ENCODE data around the gene SLC26A8. TPM values are rescaled to one million over a fixed set of nuclear protein-coding genes. Genes with fewer than 3 reads are reported as not detected.

SLC26A8 gene
- total and polyA plus RNA-seq, 2 of the 13 experiments (the other 11 are each of a cell fraction or from before 2014, with no cell fraction given), result 0.46 TPM; not detected in 1

GRCh38 chr6:36027501-36028087 lies 3.2 kb upstream of the SLC26A8 start, which contains the start of gene MAPK14 (continued):
- TF ChIP-seq AHDC1 (CRISPR knock-in tag; IDR thresholded peaks at IDR 0.05; ENCODE audit: borderline replicate concordance), result peak; percentile 76; the same call in 1 of the 2 replicates
- TF ChIP-seq ZSCAN29 (CRISPR knock-in tag; conservative IDR thresholded peaks at IDR 0.05), result peak; percentile 65; the same call in 1 of the 2 replicates
- no peak for TF ChIP-seq ZNF260 (CRISPR knock-in tag; IDR thresholded peaks at IDR 0.05; ENCODE audit: borderline replicate concordance, low read depth)
- TF ChIP-seq TCF12 (IDR thresholded peaks at IDR 0.05), result no peak
- no peak for TF ChIP-seq TCF12 (CRISPR knock-in tag; IDR thresholded peaks at IDR 0.05)
- TF ChIP-seq HNRNPUL1 (IDR thresholded peaks at IDR 0.05; ENCODE audit: low read depth, low read length), result no peak
- no peak for TF ChIP-seq ZBTB21 (CRISPR knock-in tag; IDR thresholded peaks at IDR 0.05)
- TF ChIP-seq RFXANK (CRISPR knock-in tag; IDR thresholded peaks at IDR 0.05), result peak; percentile 23; the same call in 1 of the 2 replicates
- no peak for TF ChIP-seq DNMT3B (CRISPR knock-in tag; conservative IDR thresholded peaks at IDR 0.05)
- TF ChIP-seq CENPT (CRISPR knock-in tag; IDR thresholded peaks at IDR 0.05; ENCODE audit: low read depth), result no peak
- TF ChIP-seq, protein P1, sequence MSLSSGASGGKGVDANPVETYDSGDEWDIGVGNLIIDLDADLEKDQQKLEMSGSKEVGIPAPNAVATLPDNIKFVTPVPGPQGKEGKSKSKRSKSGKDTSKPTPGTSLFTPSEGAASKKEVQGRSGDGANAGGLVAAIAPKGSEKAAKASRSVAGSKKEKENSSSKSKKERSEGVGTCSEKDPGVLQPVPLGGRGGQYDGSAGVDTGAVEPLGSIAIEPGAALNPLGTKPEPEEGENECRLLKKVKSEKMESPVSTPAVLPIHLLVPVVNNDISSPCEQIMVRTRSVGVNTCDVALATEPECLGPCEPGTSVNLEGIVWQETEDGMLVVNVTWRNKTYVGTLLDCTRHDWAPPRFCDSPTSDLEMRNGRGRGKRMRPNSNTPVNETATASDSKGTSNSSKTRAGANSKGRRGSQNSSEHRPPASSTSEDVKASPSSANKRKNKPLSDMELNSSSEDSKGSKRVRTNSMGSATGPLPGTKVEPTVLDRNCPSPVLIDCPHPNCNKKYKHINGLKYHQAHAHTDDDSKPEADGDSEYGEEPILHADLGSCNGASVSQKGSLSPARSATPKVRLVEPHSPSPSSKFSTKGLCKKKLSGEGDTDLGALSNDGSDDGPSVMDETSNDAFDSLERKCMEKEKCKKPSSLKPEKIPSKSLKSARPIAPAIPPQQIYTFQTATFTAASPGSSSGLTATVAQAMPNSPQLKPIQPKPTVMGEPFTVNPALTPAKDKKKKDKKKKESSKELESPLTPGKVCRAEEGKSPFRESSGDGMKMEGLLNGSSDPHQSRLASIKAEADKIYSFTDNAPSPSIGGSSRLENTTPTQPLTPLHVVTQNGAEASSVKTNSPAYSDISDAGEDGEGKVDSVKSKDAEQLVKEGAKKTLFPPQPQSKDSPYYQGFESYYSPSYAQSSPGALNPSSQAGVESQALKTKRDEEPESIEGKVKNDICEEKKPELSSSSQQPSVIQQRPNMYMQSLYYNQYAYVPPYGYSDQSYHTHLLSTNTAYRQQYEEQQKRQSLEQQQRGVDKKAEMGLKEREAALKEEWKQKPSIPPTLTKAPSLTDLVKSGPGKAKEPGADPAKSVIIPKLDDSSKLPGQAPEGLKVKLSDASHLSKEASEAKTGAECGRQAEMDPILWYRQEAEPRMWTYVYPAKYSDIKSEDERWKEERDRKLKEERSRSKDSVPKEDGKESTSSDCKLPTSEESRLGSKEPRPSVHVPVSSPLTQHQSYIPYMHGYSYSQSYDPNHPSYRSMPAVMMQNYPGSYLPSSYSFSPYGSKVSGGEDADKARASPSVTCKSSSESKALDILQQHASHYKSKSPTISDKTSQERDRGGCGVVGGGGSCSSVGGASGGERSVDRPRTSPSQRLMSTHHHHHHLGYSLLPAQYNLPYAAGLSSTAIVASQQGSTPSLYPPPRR (CRISPR knock-in tag; IDR thresholded peaks at IDR 0.05; ENCODE audit: borderline replicate concordance), result 0 out of 2 replicates have a peak, but pooled peaks have one; percentile 24
- TF ChIP-seq ZNF180 (CRISPR knock-in tag; IDR thresholded peaks at IDR 0.05; ENCODE audit: borderline replicate concordance, low read depth), result no peak
- peak; percentile 87 for TF ChIP-seq KMT2A (CRISPR knock-in tag; IDR thresholded peaks at IDR 0.05)
- peak; percentile 88 for TF ChIP-seq WIZ (CRISPR knock-in tag; IDR thresholded peaks at IDR 0.05)
- TF ChIP-seq NKX3-1 (CRISPR knock-in tag; IDR thresholded peaks at IDR 0.05), result peak; percentile 49; the same call in 1 of the 2 replicates
- no peak for TF ChIP-seq ZNF790 (CRISPR knock-in tag; IDR thresholded peaks at IDR 0.05; ENCODE audit: borderline replicate concordance)
- TF ChIP-seq GATA4 (IDR thresholded peaks at IDR 0.05; ENCODE audit: borderline replicate concordance, low read depth), result peak; percentile 92
- TF ChIP-seq SNAI1 (CRISPR knock-in tag; IDR thresholded peaks at IDR 0.05; ENCODE audit: borderline replicate concordance), result no peak
- TF ChIP-seq KDM2A (CRISPR knock-in tag; IDR thresholded peaks at IDR 0.05; ENCODE audit: borderline replicate concordance, low read depth), result peak; percentile 91
- no peak for TF ChIP-seq CBX1 (IDR thresholded peaks at IDR 0.05; ENCODE audit: low read depth)
- peak; percentile 88 for TF ChIP-seq TARDBP (CRISPR knock-in tag; IDR thresholded peaks at IDR 0.05)
- peak; percentile 85 for TF ChIP-seq ZNF335 (CRISPR knock-in tag; IDR thresholded peaks at IDR 0.05)
